Measurements from ENCODE around the gene SENP1.
"Not testable (repeated sequence)": the region's sequence is repeated elsewhere in the genome, so short reads cannot be mapped to it uniquely, and the experiment has no call there.

The SENP1 gene

DNA sequence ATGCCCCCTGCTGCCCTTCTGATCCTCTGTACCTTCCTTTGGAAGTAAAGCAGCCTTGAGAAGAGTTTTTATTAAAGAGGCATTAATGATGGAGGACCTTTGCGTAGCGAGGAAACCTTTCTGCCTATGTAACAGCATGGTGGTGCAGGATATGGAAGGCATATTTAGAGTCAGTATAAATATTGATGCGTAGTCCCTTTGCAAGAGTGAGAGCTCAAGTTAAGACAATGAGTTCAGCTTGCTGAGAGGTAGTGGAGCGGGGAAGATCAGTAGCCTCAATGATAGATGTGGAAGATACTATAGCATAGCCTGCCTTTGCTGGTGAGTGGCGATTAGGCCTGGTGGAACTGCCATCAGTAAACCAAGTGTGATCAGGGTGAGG lies 5.4 kb upstream of the SENP1 start:
- not testable (repeated sequence) for DNase-seq (ENCODE audit: low read depth, low spot score)

DNA sequence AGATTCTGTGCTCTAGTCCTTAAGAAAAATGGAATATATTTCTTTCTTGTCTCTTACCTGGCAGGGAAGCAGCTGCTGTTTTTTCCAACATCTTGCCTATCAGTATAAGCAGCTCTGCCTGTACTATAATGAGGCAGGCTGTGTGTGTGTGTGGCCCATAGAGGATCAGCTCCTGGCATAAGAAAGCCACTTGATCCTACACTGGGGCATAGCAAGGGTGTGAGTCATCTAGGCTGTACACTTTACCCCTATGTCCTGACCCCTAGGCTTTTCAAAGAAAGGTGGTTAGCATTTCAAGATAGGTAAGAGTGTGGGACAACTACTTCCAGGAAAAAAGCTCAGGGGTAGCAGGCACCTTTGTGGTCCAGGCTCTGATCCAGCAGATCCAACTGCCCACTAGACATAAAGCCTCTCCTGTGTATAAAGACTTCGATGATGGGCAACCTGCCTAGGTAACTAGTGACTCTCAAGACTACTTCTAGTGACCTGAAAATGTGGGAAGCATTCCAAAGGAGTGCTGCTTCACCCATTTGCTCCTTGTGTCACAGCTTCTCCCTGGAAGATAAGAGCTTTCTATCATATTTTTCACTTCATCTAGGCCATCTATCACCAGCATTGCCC lies 4.9 kb upstream of the SENP1 start:
- DNase-seq (ENCODE audit: low read depth, low spot score): peak; percentile 24

DNA sequence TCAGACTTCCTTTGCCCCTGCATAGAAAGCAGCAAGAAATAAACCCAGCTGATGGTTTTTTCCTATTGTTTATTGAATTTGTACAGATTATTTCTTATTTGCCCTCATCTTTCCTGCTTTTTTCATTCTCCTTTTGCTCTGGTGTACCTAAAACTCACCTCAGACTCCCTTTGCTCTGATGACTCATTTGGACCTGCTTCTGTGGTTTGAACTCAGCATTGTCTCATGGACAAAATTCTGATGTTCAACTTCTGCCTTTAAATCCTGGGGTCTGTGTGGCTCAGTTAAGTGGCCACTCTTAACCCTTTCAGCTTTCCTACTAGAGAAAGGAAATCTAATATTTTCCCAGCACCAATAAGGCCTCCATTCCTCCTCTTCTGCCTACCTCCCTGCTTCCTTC lies 3.5 kb upstream of the SENP1 start:
- DNase-seq (ENCODE audit: low read depth, low spot score): no peak

DNA sequence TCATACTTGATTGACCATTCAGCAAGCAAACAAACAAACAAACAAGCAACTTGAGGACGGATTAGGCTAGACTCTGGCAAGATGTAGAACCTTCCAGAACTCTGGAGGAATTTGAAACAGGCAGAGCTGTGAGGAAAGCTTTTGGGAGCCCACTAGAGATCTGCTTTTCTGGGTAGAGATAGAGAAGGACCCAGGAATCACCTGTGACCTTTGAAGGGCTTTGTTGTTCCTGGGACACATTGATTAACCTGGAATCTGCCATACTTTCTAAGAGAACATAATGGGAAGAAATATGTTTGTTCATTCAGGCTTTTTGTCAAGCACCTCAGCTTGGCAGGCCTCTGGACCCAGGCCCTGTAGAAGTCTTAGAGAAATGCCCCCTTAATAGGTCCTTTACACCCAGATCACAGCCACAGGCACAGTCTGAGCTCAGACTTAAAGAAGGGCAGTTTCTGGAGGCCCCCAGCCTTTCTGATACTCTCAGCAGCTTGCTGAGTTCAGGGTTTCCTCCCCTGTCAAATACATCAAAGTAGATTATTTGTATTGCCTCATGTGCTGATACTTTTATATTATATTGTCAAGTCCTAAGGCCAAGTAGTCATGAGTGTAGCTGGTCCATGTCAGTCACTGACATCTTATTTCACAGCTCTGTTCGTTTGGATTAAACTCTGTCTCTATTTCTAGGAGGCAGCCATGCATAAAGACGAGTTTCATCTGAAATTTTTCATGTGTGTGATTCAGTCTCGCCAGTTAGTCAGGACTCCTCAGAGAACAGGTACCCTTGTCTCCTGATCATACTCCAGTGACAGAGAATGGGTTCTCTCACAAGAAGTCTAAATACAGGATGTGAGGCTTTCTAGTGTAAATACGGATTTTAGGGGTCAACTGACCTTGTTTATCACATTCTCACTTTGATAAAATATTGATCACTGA lies 1.1 kb upstream of the SENP1 start:
- DNase-seq (ENCODE audit: low read depth, low spot score): no peak

DNA sequence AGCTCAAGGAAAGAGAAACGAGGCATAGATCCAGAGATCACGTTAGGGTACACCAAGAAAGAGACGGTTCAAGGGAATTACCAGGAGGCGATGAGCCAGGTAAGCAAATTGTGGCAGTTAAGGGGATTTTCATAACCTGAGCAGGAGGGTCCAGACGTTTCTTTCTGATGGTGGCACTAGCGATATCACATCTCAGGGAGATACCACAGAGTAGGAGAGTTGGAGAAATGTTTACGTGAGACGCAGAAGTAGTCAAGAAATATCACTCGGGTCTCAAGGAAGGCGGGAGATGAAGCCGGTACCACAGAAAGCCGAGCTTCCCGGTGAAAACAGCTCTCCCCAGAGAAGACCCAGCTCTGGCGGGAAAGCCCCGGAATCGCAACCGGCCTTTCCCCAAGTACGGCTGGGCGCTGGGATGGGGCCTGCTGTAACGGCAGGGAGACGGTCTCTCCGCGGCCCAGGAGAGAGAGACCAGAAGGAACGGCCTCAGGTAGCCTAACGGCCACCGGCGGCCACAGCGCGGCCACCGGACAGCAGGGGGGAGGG lies 485 bp downstream of the SENP1 start:
- no peak for DNase-seq (ENCODE audit: low read depth, low spot score)

DNA sequence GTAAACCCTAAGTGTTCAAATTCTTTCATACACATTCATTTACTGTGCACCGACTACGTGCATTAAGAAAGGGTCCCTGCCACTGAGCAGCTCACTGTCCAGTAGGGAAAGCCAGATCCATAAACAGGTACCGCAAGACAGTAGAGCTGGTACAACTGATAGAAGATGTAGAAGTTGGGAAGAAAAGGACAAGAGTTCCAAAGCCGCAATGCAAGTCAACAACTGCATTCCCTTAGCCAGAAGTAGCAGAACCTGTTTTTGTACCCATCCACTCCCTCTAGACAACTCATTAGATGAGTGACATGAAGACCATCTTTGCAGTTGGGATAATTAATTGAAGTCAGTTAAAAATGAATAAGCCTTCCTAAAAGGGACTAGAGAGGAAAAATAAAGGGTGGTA lies 1.3 kb downstream of the SENP1 start:
- DNase-seq (ENCODE audit: low read depth, low spot score): peak; percentile 57

DNA sequence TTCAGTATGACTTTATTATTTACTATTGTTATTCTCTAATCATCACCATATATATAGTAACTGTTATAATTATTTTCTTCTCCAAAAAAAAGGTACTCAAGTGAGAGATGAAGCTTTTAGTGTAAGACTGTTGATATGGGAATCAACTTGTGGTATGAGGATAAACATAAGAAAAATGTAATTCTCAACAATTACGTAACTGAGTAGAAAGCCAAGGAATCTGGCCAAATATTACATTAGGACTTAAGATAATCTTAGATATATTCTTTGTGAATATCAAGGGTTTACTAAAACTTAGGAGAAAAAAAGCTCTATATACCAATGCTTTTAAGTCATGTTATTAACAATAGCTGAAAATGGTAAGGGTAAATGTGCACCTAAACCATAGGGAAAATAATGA lies 13.3 kb downstream of the SENP1 start:
- DNase-seq (ENCODE audit: low read depth, low spot score): no peak

DNA sequence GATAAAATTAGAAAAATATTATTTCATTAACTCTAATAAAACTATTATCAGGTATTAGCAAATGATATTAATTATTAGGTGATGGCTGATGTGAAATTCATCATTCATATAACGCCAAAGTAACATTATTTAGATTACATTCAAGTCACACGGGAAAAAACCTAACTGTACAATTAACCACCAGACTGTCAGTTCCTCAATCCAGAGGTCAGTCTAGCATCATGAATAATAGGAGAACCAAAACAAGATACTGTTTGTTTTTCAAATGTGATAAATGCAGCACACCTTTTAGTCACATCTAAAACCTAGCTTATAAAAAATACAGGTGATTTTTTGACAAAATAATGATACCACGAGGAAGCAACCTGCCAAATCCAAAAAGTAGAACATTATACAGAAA lies 19.6 kb downstream of the SENP1 start:
- no peak for DNase-seq (ENCODE audit: low read depth, low spot score)

DNA sequence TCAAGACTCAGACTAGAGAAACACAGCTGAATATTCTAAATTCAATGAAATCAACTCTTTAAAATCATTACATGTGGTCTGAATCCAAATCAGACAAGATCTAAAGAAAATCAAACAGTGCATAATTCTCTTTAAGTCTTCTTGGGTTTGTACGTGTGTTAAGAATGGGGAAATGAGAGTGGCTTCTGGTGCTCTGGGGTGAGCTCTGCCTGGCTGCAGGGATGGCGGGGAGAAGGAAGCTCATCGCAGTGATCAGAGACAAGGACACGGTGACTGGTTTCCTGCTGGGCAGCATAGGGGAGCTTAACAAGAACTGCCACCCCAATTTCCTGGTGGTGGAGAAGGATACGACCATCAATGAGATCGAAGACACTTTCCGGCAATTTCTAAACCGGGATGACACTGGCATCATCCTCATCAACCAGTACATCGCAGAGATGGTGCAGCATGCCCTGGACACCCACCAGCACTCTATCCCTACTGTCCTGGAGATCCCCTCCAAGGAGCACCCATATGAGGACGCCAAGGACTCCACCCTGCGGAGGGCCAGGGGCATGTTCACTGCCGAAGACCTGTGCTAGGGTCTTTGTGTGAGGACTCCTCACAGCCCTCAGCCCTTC lies 20.9 kb downstream of the SENP1 start:
- no peak for DNase-seq (ENCODE audit: low read depth, low spot score)

DNA sequence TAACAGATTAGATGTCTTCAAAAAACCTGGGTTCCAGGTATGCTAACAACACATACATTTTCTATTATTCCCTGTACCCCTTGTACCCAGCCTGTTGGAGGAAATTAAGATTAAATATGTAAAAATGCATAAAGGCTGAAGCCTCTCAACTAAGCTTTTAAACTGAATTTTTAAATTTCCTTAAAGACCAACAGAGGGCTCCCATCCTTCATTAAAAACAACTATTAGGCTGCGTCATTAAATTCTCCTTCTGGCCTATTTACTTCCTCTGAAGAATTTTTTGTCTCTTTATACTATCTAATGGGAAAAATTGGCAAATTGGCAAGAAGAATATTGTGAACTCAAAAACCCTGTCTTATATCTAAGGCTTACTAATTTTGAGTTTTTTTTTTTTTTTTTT lies 21.8 kb downstream of the SENP1 start:
- DNase-seq (ENCODE audit: low read depth, low spot score): no peak

DNA sequence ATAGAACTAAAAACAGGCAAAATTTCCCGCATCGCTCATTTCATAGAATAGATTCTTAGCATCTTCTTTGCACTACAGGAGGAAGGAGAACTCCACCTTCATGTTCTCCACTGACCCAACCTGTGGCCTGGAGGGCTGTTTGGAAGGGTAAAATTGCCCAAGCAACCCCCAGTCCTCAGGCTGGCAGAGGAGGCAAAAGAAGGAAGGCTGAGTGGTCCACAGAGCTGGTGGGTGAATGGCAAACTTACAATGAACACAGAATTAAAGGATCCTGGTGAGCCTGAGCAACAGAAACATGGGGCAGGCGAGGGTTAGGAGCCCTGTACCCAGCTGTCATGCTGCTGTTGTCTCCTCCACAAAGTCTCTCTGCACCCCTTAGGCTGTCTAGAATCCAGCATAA lies 25.1 kb downstream of the SENP1 start:
- no peak for DNase-seq (ENCODE audit: low read depth, low spot score)

DNA sequence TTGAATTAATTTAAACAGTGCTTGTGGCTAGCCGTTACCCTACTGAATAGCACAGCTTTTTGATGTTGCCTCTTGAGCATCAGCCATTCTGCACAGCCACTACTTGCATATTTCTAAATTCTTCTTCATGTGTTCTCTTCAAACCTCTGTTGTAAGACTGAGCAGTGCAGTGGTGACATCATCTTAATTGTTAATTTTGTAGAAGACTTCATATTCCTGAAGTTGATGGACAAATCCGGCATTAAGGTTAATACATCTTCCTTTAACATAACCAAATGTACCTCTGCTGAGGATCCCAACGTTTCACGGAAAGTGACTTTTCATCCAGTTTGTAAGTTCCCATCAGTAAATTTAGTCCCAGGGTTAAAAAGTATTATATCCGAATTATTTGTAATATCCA lies 25.6 kb downstream of the SENP1 start:
- no peak for DNase-seq (ENCODE audit: low read depth, low spot score)

DNA sequence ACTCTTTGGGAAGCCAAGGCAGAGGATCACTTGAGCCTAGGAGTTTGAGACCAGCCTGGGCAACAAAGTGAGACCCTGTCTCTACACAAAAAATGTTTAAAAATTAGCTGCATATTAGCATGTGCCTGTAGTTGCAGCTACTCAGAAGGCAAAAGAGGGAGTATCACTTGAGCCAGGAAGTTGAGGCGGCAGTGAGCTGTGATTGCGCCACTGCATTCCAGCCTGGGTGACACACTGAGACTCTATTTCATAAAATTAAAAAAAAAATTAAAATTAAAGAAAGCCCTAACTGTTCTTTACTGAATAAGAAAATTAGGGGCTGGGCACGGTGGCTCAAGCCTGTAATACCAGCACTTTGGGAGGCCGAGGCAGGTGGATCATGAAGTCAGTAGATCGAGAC lies 27.0 kb downstream of the SENP1 start:
- DNase-seq (ENCODE audit: low read depth, low spot score): no peak

DNA sequence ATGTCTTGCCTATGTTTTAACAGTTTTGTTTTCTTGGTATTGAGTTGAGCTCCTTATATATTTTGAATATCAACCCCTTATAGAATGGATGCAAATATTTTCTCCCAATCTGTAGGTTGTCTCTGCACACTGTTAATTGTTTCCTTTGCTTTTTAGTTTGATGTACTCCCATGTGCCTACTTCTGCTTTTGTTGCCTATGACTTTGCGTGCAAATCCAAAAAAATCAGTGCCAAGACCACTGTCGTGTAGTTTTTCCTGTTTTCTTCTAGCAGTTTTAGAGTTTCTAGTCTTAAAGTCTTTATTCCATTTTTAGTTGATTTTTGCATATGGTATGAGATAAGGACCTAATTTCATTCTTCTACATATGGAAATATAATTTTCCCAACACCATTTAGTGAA lies 28.8 kb downstream of the SENP1 start:
- DNase-seq (ENCODE audit: low read depth, low spot score): no peak

DNA sequence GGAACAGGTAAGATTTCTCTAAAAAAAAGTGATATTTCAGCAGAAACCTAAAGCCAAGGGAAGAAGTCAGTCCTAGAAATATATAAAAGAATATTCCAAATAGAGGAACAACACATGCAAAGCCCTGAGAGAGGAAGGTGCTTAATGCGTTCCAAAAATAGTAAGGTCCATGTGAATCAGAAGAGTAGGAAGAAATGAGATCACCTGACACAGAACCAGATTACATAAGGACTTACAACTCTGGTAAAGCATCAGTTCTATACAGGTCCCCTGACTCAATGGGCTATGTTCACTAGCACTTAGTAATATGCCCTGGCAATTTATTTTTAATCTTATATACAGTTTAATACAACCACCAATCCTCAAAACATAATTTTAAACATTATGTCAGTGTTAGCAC lies 30.0 kb downstream of the SENP1 start:
- no peak for DNase-seq (ENCODE audit: low read depth, low spot score)

DNA sequence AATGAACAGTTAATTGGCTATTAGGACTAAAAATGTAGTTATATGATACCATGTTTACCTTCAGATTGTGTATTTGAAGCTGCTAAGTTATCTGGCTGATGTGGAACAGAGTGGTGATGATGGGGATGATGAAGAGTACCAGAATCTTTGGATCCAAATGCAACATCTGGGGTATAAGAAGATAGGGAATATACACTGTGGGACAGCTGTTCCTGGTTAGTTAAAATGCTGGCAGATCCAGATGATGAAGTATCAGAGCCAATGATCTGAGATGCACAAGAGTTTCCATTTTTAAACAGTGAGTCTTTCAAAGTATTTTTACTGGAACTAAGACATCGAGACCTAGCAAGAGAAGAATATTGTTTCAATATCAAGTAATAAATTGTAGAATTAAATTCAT lies 31.6 kb downstream of the SENP1 start:
- no peak for DNase-seq (ENCODE audit: low read depth, low spot score)

DNA sequence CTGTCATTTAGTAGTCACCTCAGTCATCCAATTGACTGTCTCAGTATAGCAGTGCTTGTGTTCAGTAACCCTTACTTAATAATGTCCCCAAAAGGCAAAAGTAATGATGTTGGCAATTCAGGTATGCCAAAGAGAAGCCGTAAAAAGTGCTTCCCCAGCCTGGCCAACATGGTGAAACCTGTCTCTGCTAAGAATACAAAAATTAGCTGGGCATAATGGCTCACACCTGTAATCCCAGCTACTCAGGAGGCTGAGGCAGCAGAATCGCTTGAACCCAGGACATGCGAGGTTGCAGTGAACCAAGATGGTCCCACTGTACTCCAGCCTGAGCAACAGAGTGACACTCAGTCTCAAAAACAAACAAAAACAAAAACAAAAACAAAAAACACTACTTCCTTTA lies 33.6 kb downstream of the SENP1 start:
- DNase-seq (ENCODE audit: low read depth, low spot score): no peak

DNA sequence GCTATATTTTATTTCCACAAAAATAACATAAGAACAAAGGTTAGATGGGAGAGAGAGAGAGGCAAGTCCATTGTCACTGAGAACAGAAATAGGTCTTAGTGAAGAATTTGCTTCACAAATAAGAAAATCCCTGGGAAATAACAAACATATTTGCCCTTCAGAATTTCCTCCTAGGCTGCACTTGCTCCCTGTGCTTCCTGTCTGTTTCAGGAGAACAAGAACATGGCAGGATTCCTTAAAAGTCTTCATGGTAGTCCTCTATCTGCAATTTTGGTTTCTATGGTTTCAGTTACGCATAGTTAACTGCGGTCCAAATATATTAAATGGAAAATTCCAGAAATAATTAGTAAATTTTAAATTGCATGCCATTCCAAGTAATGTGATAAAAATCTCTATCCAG lies 34.1 kb downstream of the SENP1 start:
- no peak for DNase-seq (ENCODE audit: low read depth, low spot score)

DNA sequence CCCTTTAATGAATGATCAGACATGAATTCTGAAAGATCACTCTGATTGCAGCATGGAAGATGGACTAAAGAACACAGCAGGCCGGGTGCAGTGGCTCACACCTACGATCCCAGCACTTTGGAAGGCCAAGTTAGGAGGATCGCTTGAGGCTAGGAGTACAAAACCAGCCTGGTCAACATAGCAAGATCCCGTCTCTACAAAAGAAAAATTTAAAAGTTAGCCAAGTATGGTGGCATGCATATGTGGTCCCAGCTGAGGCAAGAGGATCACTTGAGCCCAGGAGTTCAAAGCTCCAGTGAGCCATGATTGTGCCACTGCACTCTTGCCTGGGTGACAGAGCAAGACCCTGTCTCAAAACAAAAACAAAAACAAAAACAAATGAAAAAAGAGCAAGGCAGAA lies 35.1 kb downstream of the SENP1 start:
- no peak for DNase-seq (ENCODE audit: low read depth, low spot score)

DNA sequence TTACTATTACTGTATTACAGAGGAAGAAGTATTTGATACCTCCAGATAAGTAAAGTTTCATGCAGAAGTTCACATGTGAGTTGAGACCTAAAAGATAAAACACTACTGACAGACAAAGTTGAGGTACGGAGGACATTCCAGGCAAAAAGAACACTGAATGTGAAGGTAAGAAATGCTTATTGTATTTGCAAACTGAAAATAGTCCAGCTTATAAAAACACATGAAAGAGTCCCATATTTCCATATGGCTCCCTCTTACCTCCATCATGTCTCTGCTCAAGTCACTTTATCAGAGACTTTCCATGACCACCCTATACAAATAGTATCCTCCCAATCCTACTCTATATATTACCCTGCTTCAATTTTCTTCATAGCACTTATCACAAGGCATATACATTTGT lies 35.8 kb downstream of the SENP1 start:
- no peak for DNase-seq (ENCODE audit: low read depth, low spot score)

DNA sequence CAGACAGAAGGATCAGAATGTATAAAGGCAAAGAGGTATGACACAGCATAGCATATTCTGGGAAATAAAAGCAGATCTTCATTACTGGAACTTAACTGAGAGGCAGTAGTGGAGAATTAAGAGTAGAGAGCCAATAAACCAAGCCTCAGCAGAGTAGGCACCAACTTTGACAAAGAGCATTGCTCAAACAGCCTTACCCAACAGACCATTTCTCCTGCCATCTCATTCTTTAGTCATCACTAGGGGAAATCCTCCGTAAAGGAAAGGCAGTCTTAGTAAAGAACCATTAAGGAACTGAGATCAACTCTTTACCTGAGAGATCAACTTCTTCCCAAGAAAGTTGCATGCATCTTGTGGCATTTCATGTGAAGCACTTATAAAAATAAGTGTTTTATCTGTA lies 36.6 kb downstream of the SENP1 start:
- DNase-seq (ENCODE audit: low read depth, low spot score): no peak

DNA sequence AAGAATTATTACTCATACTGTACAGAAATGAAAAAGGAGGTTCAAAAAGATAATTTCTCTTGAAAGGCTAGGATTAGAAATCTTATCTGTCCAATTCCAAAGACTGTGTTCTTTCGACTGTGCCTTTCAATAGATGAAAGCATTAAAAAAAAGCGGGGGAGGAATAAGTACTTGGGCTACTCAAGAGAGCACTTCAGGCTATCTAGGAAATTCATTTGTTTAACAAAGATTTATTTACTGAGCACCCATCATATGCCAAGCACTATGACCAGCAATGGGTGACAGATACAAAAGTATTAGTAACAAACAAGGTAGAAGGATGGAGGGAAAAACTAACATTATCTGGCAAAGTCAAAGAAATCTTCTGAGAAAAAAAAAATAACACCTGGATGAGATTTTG lies 37.4 kb downstream of the SENP1 start:
- no peak for DNase-seq (ENCODE audit: low read depth, low spot score)

Measured in ELF-1 (cell line).